Pancreas (tissue), 10 donors: ENCODE data around the gene GNPTAB. TPM values are rescaled to one million over a fixed set of nuclear protein-coding genes. Genes with fewer than 3 reads are reported as not detected.
A peak's percentile ranks its signal among the peaks of the same experiment; 100 is the strongest.

ENCODE experiments used
- ATAC-seq, 4 donors: fragments of 200-7000 bp; cut with Tn5 transposase; one replicate each; pipeline versions ENCODE4 v1.8.0 to v1.9.1; 2020; ENCODE audit warnings: mild to moderate bottlenecking in 4 of 4, moderate library complexity in 4 of 4
- DNase-seq, 6 donors: peaks; one replicate each; pipeline ENCODE4 v3.0.0-alpha.2; 2020
- FAIRE-seq: peaks from 2 replicates; lab custom pipeline; 2012; peaks lifted over from hg19 to GRCh38; lab: Jason Lieb, UNC
- H3K27ac ChIP-seq, 4 donors: fragments of 200-600 bp; sonication (generic); 1 replicate in 3 of 4; 2 replicates in 1 of 4; pipeline versions ENCODE4 v1.5.0 to v1.8.0; 2020
- H3K27me3 ChIP-seq, 4 donors: fragments of 200-600 bp; one replicate each; pipeline ENCODE4 v1.8.0; 2021
- H3K36me3 ChIP-seq, 3 donors: fragments of 200-600 bp; sonication (generic) in 1 of 3; one replicate each; pipeline versions ENCODE4 v1.5.0 to v1.8.0; 2020 to 2021
- H3K4me1 ChIP-seq, 3 donors: fragments of 200-600 bp; one replicate each; pipeline ENCODE4 v1.8.0; 2021
- H3K4me3 ChIP-seq, 4 donors: fragments of 200-600 bp; sonication (generic) in 2 of 4; one replicate each; pipeline versions ENCODE4 v1.5.0 to v1.8.0; 2020 to 2021
- H3K9me3 ChIP-seq, 4 donors: fragments of 200-600 bp; one replicate each; pipeline ENCODE4 v1.8.0; 2021
- WGBS, 2 donors: extraction: QIAGEN DNeasy Blood & Tissue Kit; methylation state at CpG; one replicate each; pipeline ENCODE4 v1.1.7; 2013; 5-methylcytosine and 5-hydroxymethylcytosine counted together
- intact Hi-C, 3 donors: fragments of 100-400 bp; cut with DNase I; formaldehyde crosslinking; loops; one replicate each; pipeline versions ENCODE4 v1.11.1 to v1.14.2; 2022
- polyA plus RNA-seq, 2 donors: library from polyadenylated mRNA; stranded (reverse); fragments of 200-250 nt; gene quantifications; one replicate each; pipeline ENCODE4 v1.2.3, GENCODE V29; 2013
- total RNA-seq, 6 donors: library from RNA; stranded (reverse); fragmentation: NEBNext Ultra II Directional in 4 of 6; extraction: Animal tissue kit (Norgen Biotek cat#: 25700) in 4 of 6; gene quantifications; one replicate each; pipeline versions ENCODE4 v1.2.1 to v1.2.4, GENCODE V29; 2021 to 2023
- TF ChIP-seq, protein P1 (sequence below), 4 donors: fragments of 200-600 bp; sonication (generic) in 3 of 4; IDR thresholded peaks; one replicate each; pipeline versions ENCODE4 v1.5.0 to v1.8.0; 2021; ENCODE audit warnings: antibody characterized with exemption in 4 of 4
- donor health status: healthy with polysubstance abuse.
- donor health status: DM: no; HTN: no; CAD: no; lungs with moderate emphysema.
- donor health status: DM: no; HTN: no; CAD: no.
- donor health status: control.
- donor health status: control.
- donor health status: Bipolar disorder and iron deficiency.
- donor health status: DM: yes; HTN: yes; CAD: no.
- donor health status: DM: no; HTN: no; CAD: no.
- donor health status: DM: no; HTN: no; CAD: no.
- donor health status: DM: yes; HTN: yes; CAD: no.

Gene GNPTAB
- total and polyA plus RNA-seq, 8 donors = 5.4 to 27.7 (median 12.2) TPM

- no peak overlapping the region for H3K4me3 ChIP-seq
- H3K4me1 ChIP-seq = peaks cover 4 to 21% (median 5%) of the 10 kb centered on the region in 3 donors
- peak in 3 of 6 donors; percentile 23 to 50 (median 48) for DNase-seq
- FAIRE-seq = no peak
- H3K36me3 ChIP-seq = peaks cover 0 to 12% (median 0%) of the 10 kb centered on the region in 3 donors
- TF ChIP-seq, protein P1, sequence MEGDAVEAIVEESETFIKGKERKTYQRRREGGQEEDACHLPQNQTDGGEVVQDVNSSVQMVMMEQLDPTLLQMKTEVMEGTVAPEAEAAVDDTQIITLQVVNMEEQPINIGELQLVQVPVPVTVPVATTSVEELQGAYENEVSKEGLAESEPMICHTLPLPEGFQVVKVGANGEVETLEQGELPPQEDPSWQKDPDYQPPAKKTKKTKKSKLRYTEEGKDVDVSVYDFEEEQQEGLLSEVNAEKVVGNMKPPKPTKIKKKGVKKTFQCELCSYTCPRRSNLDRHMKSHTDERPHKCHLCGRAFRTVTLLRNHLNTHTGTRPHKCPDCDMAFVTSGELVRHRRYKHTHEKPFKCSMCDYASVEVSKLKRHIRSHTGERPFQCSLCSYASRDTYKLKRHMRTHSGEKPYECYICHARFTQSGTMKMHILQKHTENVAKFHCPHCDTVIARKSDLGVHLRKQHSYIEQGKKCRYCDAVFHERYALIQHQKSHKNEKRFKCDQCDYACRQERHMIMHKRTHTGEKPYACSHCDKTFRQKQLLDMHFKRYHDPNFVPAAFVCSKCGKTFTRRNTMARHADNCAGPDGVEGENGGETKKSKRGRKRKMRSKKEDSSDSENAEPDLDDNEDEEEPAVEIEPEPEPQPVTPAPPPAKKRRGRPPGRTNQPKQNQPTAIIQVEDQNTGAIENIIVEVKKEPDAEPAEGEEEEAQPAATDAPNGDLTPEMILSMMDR (IDR thresholded peaks at IDR 0.05) = no peak
- 19 to 40% methylated on average over 1 of the region's 1 CpG for WGBS, 2 donors
- H3K27ac ChIP-seq = no peak overlapping the region
- no peaks in the 10 kb centered on the region for H3K9me3 ChIP-seq
- intact Hi-C loops = no loop called here
- no peaks in the 10 kb centered on the region for H3K27me3 ChIP-seq
- peak; percentile 77 to 83 (median 80) for ATAC-seq
Measured at GRCh38 chr12:101746661-101747060, 84.1 kb downstream of the GNPTAB start.

DNA sequence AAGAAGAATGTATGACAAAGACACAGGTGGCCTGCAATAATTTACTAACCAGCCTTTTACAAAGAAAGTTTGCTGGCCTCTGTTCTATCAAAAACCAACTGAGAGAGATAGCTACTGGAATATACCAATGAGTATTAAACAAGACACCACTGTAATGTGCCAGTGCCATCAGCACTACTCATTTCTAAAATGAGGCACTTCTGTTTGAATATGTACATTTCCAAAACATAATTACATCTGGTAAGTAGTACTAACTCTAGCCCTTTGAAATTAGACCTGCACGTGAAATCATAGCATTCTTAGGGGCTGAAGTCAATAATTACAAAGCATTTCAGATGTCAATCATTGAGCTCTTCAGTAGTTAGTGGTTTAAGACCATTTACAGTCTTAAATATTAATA is 84.6 kb downstream of the GNPTAB start:
- no peak overlapping the region for H3K27ac ChIP-seq
- FAIRE-seq = no peak
- intact Hi-C loops = no loop called here

DNA sequence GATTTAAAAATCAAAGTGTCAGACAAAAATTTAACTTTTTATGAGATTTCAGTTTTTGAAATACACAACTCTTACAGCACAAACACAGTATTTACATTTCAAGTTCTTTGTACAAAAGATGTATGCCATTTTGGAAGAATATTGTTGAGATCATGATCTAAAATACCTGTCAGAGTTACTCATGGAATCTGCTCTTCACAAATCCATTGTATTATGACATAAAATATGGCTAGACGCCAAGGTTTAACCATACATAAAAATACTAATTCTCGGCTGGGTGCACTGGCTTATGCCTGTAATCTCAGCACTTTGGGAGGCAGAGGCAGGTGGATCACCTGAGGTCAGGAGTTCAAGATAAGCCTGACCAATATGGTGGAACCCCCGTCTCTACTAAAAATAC is 85.3 kb downstream of the GNPTAB start:
- TF ChIP-seq, protein P1 (IDR thresholded peaks at IDR 0.05) = no peak
- Histone ChIP-seq H3K4me3 (no peak overlapping the region), H3K4me1 (peaks cover 4 to 21% (median 5%) of the 10 kb centered on the region in 3 donors), H3K36me3 (peaks cover 0 to 7% (median 0%) of the 10 kb centered on the region in 3 donors), H3K9me3 (no peaks in the 10 kb centered on the region), H3K27me3 (no peaks in the 10 kb centered on the region), H3K27ac (no peak overlapping the region)
- DNase-seq (no peak), FAIRE-seq (no peak), ATAC-seq (no peak)
- WGBS, 2 donors = 72 to 76% methylated on average over 3 of the region's 3 CpGs
- intact Hi-C loops = no loop called here

More for the DNA sequence above, 84.6 kb downstream of the GNPTAB start:
- no peaks in the 10 kb centered on the region for H3K9me3 ChIP-seq
- peaks cover 4 to 21% (median 5%) of the 10 kb centered on the region in 3 donors for H3K4me1 ChIP-seq
- ATAC-seq (peak in 2 of 4 donors; percentile 11 to 13), DNase-seq (no peak)
- peaks cover 0 to 8% (median 0%) of the 10 kb centered on the region in 3 donors for H3K36me3 ChIP-seq
- 42 to 56% methylated on average over 1 of the region's 1 CpG for WGBS, 2 donors
- no peak overlapping the region for H3K4me3 ChIP-seq
- H3K27me3 ChIP-seq = no peaks in the 10 kb centered on the region
- TF ChIP-seq, protein P1 (IDR thresholded peaks at IDR 0.05) = no peak

DNA sequence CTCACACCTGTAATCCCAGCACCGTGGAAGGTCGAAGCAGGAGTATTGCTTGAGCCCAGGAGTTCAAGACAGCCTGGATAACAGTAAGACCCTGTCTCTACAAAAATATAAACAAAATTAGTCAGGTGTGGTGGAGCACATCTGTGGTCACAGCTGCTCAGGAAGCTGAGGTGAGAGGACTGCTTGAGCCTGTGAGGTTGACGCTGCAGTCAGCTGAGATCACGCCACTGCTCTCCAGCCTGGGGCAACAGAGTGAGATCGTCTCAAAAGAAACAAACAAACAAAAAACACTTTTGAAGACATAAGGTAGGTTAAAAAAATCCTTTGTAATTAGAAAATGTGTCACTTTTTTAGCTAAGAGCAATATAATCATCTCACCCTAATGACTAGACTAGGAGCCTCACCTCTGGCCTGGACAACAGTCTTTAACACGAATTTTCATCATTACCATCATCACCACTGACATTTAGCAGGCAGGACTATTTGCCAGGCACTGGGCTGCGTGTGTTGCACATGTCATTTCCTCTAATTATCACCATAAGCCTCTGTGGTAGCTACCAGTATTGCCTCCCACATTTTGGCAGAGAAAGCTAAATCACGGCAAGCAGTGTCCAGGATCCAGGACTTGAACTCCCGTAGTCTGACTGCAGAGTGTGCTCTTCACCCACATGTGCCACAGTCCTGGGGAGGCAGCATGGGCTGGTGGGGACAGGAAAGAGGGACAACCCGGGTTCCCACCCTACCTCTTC is 86.9 kb downstream of the GNPTAB start:
- no peak overlapping the region for H3K27ac ChIP-seq
- WGBS, 2 donors = 70 to 81% methylated on average over 10 of the region's 10 CpGs

More for the DNA sequence above, 86.9 kb downstream of the GNPTAB start:
- H3K27me3 ChIP-seq = no peaks in the 10 kb centered on the region
- intact Hi-C loops = no loop called here
- DNase-seq = no peak
- TF ChIP-seq, protein P1 (IDR thresholded peaks at IDR 0.05) = no peak
- peaks cover 0 to 7% (median 0%) of the 10 kb centered on the region in 3 donors for H3K36me3 ChIP-seq
- H3K9me3 ChIP-seq = no peaks in the 10 kb centered on the region
- ATAC-seq = peak in 1 of 4 donors; percentile 48
- H3K4me1 ChIP-seq = peaks cover 4 to 21% (median 5%) of the 10 kb centered on the region in 3 donors
- no peak for FAIRE-seq
- H3K4me3 ChIP-seq = no peak overlapping the region
